RWPE2 (cell line): Measurements from ENCODE around the gene TLL1.

Experiments used
- ATAC-seq: fragments of 200-7000 bp; cut with Tn5 transposase; 3 replicates; pipeline ENCODE4 v1.9.1; 2021; ENCODE audit warnings: low read depth
- DNase-seq: peaks from one replicate; pipeline ENCODE4 v3.0.0-alpha.2; 2020; ENCODE audit warnings: low spot score
- H3K27ac ChIP-seq: fragments of 450-650 bp; 2 replicates; pipeline ENCODE4 v1.5.1; 2017; ENCODE audit warnings: mild to moderate bottlenecking; ENCODE audit not compliant: poor library complexity, severe bottlenecking
- H3K27me3 ChIP-seq: fragments of 250-450 bp; sonication (Bioruptor Pico); 2 replicates; pipeline ENCODE4 v1.5.1; 2021; ENCODE audit warnings: mild to moderate bottlenecking, moderate library complexity; ENCODE audit not compliant: insufficient read depth, poor library complexity, severe bottlenecking
- H3K36me3 ChIP-seq: fragments of 250-450 bp; sonication (Bioruptor Pico); 2 replicates; pipeline ENCODE4 v1.5.1; 2020; ENCODE audit warnings: low read depth, mild to moderate bottlenecking, moderate library complexity
- H3K4me1 ChIP-seq: fragments of 250-450 bp; sonication (Bioruptor Pico); 2 replicates; pipeline ENCODE4 v1.5.1; 2021; ENCODE audit warnings: mild to moderate bottlenecking, moderate library complexity; ENCODE audit not compliant: insufficient read depth, poor library complexity, severe bottlenecking
- H3K4me3 ChIP-seq: fragments of 250-450 bp; sonication (Bioruptor Pico); 2 replicates; pipeline ENCODE4 v1.5.1; 2021; ENCODE audit warnings: mild to moderate bottlenecking, moderate library complexity; ENCODE audit not compliant: severe bottlenecking
- H3K9me3 ChIP-seq: fragments of 250-450 bp; sonication (Bioruptor Pico); 2 replicates; pipeline ENCODE4 v1.5.1; 2021; ENCODE audit warnings: mild to moderate bottlenecking, moderate library complexity; ENCODE audit not compliant: severe bottlenecking
- TF ChIP-seq, protein P1 (sequence below): fragments of 450-650 bp; IDR thresholded peaks from one replicate; pipeline ENCODE4 v1.5.1; 2017; ENCODE audit warnings: mild to moderate bottlenecking, moderate library complexity; ENCODE audit not compliant: poor library complexity, severe bottlenecking

TLL1 gene

DNA sequence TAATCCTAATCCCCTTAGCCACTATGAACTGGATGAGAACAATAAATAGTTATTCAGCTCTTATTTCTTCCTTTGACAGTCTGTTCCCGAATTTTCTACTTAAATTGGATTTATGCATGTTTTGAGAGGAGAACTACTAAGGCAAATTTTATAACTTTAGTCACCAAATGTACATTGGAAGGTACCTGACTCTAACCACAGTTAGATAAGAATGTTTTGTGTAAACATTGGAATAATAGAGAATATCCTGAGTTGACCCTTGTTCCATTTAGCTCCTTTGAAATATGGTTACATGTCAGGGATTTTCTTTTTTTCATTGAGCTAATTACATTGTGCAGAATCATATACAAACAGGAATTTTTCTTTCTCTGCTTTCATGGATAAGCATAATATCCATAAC is 202.6 kb downstream of the TLL1 start:
- Histone ChIP-seq H3K27ac (no peak overlapping the region), H3K36me3 (no peaks in the 10 kb centered on the region; the same call in 1 of the 2 replicates), H3K4me3 (no peak overlapping the region), H3K27me3 (no peaks in the 10 kb centered on the region), H3K9me3 (no peaks in the 10 kb centered on the region), H3K4me1 (no peaks in the 10 kb centered on the region)
- TF ChIP-seq, protein P1, sequence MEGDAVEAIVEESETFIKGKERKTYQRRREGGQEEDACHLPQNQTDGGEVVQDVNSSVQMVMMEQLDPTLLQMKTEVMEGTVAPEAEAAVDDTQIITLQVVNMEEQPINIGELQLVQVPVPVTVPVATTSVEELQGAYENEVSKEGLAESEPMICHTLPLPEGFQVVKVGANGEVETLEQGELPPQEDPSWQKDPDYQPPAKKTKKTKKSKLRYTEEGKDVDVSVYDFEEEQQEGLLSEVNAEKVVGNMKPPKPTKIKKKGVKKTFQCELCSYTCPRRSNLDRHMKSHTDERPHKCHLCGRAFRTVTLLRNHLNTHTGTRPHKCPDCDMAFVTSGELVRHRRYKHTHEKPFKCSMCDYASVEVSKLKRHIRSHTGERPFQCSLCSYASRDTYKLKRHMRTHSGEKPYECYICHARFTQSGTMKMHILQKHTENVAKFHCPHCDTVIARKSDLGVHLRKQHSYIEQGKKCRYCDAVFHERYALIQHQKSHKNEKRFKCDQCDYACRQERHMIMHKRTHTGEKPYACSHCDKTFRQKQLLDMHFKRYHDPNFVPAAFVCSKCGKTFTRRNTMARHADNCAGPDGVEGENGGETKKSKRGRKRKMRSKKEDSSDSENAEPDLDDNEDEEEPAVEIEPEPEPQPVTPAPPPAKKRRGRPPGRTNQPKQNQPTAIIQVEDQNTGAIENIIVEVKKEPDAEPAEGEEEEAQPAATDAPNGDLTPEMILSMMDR, result no peak
- ATAC-seq (no peak), DNase-seq (no peak)

DNA sequence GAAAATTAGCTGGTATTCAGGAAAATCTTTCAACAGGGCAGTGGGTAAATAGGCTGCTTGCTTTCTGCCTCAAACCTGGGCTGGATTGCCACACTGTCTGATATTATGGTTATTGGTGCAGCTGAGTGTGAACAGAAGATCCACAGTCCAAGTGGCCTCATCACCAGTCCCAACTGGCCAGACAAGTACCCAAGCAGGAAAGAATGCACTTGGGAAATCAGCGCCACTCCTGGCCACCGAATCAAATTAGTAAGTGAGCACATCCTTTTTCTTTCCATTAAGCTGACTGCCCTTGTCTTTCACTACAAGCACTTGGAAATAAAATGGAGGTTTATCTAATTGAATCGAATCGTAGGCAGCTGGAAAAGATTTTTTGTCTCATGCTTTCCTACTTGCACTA is 204.7 kb downstream of the TLL1 start:
- H3K4me1 ChIP-seq, result no peaks in the 10 kb centered on the region
- DNase-seq (no peak), ATAC-seq (no peak)
- no peak overlapping the region for H3K4me3 ChIP-seq
- no peaks in the 10 kb centered on the region for H3K9me3 ChIP-seq
- no peaks in the 10 kb centered on the region; the same call in 1 of the 2 replicates for H3K36me3 ChIP-seq
- TF ChIP-seq, protein P1, result no peak
- H3K27ac ChIP-seq, result peak overlapping the region; percentile 18
- H3K27me3 ChIP-seq, result no peaks in the 10 kb centered on the region

DNA sequence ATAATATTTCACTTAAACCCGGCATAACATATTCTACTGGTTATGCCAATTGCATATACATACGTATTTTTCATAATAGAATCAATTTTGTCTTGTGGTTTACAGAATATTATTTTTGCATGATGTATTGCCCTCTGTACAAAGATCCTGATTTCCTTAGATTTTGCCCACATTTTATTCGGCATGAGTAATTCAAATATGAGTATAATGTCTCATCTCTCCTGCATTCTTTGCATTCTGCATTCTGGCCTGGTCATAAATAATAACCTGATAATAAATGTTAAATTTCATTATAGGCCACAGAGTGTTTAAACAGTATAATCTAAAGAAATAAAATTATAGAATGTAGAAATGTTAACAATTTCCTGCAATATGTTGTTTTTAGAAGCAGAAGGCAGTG is 205.3 kb downstream of the TLL1 start:
- Histone ChIP-seq H3K4me3 (no peak overlapping the region), H3K27ac (peak overlapping the region; percentile 18), H3K4me1 (no peaks in the 10 kb centered on the region), H3K9me3 (no peaks in the 10 kb centered on the region), H3K36me3 (no peaks in the 10 kb centered on the region; the same call in 1 of the 2 replicates), H3K27me3 (no peaks in the 10 kb centered on the region)
- DNase-seq (no peak), ATAC-seq (peak; percentile 27; the same call in 1 of the 3 replicates)
- TF ChIP-seq, protein P1, result no peak

DNA sequence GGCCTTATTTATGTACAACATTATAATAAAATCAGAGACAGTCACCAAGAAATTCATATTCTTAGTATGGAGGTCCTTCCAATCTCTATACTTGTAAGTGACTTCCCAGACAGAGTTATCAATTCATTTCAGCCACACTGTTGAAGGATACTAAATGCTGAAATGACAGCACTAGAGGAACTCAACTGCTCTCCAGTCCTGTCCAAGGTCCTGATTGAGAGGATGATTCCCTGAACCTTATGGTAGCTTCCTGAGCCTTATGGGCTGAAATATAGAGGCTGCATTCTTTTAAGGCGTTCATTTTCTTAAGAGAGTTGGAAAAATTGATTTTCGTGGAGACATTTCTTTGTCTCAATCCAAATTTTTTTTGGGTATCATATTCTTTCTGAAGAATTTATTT is 205.9 kb downstream of the TLL1 start:
- Histone ChIP-seq H3K9me3 (no peaks in the 10 kb centered on the region), H3K27ac (peak overlapping the region; percentile 18), H3K4me3 (no peak overlapping the region), H3K36me3 (no peaks in the 10 kb centered on the region; the same call in 1 of the 2 replicates), H3K27me3 (no peaks in the 10 kb centered on the region), H3K4me1 (no peaks in the 10 kb centered on the region)
- peak; percentile 53; the same call in 1 of the 3 replicates for ATAC-seq
- TF ChIP-seq, protein P1, result no peak
- no peak for DNase-seq

DNA sequence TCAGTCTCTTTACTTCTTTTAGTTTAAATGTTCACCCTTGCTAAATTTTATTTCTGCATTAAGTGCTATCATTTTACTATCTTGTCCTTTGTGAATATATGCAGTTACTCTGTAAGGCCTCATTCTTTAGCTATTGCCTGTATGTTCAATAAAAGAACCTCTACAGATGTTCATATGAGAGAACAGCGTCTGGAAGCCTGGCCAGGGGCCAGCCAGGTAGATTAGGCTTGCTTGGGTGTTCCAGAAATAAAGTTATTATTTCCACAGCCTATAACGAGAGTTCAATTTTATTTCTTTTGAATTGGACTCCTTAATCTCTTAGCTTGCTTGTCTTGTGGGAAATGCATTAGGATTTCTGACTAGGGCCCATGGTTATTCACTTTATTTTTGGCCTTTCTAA is 214.5 kb downstream of the TLL1 start:
- TF ChIP-seq, protein P1, result no peak
- ATAC-seq (no peak), DNase-seq (no peak)
- Histone ChIP-seq H3K4me1 (peaks cover 4% of the 10 kb centered on the region), H3K4me3 (no peak overlapping the region), H3K9me3 (no peaks in the 10 kb centered on the region), H3K27me3 (no peaks in the 10 kb centered on the region), H3K36me3 (0 out of 2 replicates have a peak, but pooled peaks cover 3% of the 10 kb centered on the region), H3K27ac (no peak overlapping the region)
